Prostate gland (tissue), 2 donors: ENCODE results near the gene OOSP1.

Experiments
- POLR2A ChIP-seq: fragments of 450-650 bp; IDR thresholded peaks from one replicate; pipeline ENCODE4 v1.6.1; 2016; ENCODE audit warnings: antibody characterized with exemption, mild to moderate bottlenecking
- POLR2AphosphoS5 ChIP-seq: sonication (generic); formaldehyde crosslinking; IDR thresholded peaks from one replicate; pipeline ENCODE4 v1.6.1; 2017; ENCODE audit warnings: antibody characterized with exemption
- TF ChIP-seq, protein P1 (sequence below), 4 experiments: fragments of 200-600 bp in 2 of 4; fragments of 450-650 bp in 2 of 4; sonication (generic) in 2 of 4; IDR thresholded peaks; 1 replicate in 3 of 4; 2 replicates in 1 of 4; pipeline ENCODE4 v1.5.1; 2016 to 2019; ENCODE audit warnings: antibody characterized with exemption in 4 of 4, mild to moderate bottlenecking in 2 of 4, moderate library complexity in 2 of 4

DNA sequence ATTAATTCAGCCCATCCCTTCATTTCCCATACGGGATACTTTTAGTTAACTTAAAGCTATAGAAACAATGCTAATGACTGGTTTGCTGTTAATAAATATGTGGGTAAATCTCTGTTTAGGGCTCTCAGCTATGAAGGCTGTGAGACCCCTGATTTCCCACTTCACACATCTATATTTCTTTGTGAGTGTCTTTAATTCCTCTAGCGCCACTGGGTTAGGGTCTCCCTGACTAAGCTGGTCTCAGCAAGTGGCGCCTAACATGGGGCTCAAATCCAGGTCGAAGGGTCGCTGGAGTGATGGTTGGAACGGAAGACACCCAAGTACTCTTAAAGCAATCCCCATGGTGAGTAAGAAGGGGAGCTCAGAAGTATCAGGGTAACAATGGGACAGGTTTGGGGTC lies 14.4 kb upstream of the OOSP1 start:
- TF ChIP-seq, protein P1, sequence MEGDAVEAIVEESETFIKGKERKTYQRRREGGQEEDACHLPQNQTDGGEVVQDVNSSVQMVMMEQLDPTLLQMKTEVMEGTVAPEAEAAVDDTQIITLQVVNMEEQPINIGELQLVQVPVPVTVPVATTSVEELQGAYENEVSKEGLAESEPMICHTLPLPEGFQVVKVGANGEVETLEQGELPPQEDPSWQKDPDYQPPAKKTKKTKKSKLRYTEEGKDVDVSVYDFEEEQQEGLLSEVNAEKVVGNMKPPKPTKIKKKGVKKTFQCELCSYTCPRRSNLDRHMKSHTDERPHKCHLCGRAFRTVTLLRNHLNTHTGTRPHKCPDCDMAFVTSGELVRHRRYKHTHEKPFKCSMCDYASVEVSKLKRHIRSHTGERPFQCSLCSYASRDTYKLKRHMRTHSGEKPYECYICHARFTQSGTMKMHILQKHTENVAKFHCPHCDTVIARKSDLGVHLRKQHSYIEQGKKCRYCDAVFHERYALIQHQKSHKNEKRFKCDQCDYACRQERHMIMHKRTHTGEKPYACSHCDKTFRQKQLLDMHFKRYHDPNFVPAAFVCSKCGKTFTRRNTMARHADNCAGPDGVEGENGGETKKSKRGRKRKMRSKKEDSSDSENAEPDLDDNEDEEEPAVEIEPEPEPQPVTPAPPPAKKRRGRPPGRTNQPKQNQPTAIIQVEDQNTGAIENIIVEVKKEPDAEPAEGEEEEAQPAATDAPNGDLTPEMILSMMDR (IDR thresholded peaks at IDR 0.05), result no peak
- TF ChIP-seq POLR2A (no peak), POLR2AphosphoS5 (no peak)
